Body of pancreas (tissue), 4 donors: ENCODE data around the gene ABCC1.

Experiments
- CTCF ChIP-seq, 7 experiments: fragments of 450-650 bp in 4 of 7; fragments of 200-600 bp in 3 of 7; sonication (generic) in 3 of 7; IDR thresholded peaks; one replicate each; pipeline ENCODE4 v1.5.1; 2016 to 2019; ENCODE audit warnings: antibody characterized with exemption in 7 of 7
- POLR2A ChIP-seq, 3 donors: fragments of 450-650 bp; IDR thresholded peaks; one replicate each; pipeline ENCODE4 v1.6.1; 2016; ENCODE audit warnings: antibody characterized with exemption in 3 of 3, mild to moderate bottlenecking in 2 of 3

- no peak for TF ChIP-seq CTCF (IDR thresholded peaks at IDR 0.05)
- no peak for TF ChIP-seq POLR2A (IDR thresholded peaks at IDR 0.05)
These were observed 80.1 kb downstream of the ABCC1 start for GRCh38 chr16:16029431-16030011.
